ENCODE measurements around the gene SH2D2A.
A peak's percentile ranks its signal among the peaks of the same experiment; 100 is the strongest.

The SH2D2A gene

DNA sequence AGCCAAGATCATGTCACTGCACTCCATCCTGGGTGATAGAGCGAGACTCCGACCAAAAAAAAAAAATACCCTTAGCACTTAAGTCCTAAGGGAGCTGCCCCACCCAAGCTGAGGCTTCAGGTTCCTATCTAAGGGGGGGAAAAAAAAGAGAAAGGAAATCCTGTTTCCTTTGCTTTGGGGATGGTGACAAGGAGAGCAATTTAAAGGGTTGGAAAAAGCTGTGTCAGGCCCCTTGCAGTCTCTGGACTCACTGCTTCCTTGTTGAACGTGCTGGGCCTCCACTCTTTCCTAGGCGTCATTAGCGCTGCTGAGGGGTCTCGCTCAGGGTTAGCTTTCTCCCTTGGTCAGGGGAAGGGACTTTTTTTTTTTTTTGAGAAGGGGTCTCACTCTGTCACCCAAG lies 31.2 kb downstream of the SH2D2A start:
- TF ChIP-seq JUND (IDR thresholded peaks at IDR 0.05; ENCODE audit: low read depth), result no peak
- in situ Hi-C loops (cut with HindIII; ENCODE audit: low pct_unique_long_range_greater_than_20kb, low sequenced_read_pairs), result no loop called here
- DNase-seq (ENCODE audit: low read depth in 1 of 2, low spot score in 1 of 2), result no peak

GRCh38 chr1:156781585-156782186 lies 35.0 kb downstream of the SH2D2A start:
- no peak for TF ChIP-seq JUND (IDR thresholded peaks at IDR 0.05; ENCODE audit: low read depth)
- DNase-seq (ENCODE audit: low read depth in 1 of 2, low spot score in 1 of 2), result no peak
- in situ Hi-C loops (cut with HindIII; ENCODE audit: low pct_unique_long_range_greater_than_20kb, low sequenced_read_pairs), result no loop called here

- no peak for DNase-seq (ENCODE audit: low read depth in 1 of 2, low spot score in 1 of 2)
- in situ Hi-C loops (cut with HindIII; ENCODE audit: low pct_unique_long_range_greater_than_20kb, low sequenced_read_pairs), result no loop called here
- TF ChIP-seq JUND (IDR thresholded peaks at IDR 0.05; ENCODE audit: low read depth), result no peak
These were observed 39.1 kb downstream of the SH2D2A start for GRCh38 chr1:156777573-156777972.

- no peak for TF ChIP-seq JUND (IDR thresholded peaks at IDR 0.05; ENCODE audit: low read depth)
- no peak for DNase-seq (ENCODE audit: low read depth in 1 of 2, low spot score in 1 of 2)
- in situ Hi-C loops (cut with HindIII; ENCODE audit: low pct_unique_long_range_greater_than_20kb, low sequenced_read_pairs), result no loop called here
These were observed 39.7 kb downstream of the SH2D2A start for GRCh38 chr1:156776942-156777341.

DNA sequence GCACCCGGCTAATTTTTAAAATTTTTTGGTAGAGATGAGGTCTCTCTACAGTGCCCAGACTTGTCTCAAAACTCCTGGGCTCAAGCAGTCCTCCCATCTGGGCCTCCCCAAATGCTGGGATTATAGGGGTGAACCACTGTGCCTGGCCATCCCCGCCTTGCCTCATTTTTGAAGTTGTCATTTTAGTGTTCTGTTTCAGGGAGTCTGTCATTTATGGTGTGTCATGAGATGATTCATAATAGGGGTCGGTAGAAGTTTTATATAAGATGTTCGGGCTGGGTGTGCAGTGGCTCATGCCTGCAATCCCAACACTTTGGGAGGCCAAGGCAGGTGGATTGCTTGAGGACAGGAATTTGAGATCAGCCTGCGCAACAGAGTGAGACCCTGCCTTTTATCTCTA lies 40.8 kb downstream of the SH2D2A start:
- in situ Hi-C loops (cut with HindIII; ENCODE audit: low pct_unique_long_range_greater_than_20kb, low sequenced_read_pairs), result no loop called here
- no peak for TF ChIP-seq JUND (IDR thresholded peaks at IDR 0.05; ENCODE audit: low read depth)
- no peak for DNase-seq (ENCODE audit: low read depth in 1 of 2, low spot score in 1 of 2)

- in situ Hi-C loops (cut with HindIII; ENCODE audit: low pct_unique_long_range_greater_than_20kb, low sequenced_read_pairs), result no loop called here
- no peak for TF ChIP-seq JUND (IDR thresholded peaks at IDR 0.05; ENCODE audit: low read depth)
- peak in 1 of 2 experiments; percentile 24 for DNase-seq (ENCODE audit: low read depth in 1 of 2, low spot score in 1 of 2)
These were observed 43.0 kb downstream of the SH2D2A start for GRCh38 chr1:156773607-156774006.

DNA sequence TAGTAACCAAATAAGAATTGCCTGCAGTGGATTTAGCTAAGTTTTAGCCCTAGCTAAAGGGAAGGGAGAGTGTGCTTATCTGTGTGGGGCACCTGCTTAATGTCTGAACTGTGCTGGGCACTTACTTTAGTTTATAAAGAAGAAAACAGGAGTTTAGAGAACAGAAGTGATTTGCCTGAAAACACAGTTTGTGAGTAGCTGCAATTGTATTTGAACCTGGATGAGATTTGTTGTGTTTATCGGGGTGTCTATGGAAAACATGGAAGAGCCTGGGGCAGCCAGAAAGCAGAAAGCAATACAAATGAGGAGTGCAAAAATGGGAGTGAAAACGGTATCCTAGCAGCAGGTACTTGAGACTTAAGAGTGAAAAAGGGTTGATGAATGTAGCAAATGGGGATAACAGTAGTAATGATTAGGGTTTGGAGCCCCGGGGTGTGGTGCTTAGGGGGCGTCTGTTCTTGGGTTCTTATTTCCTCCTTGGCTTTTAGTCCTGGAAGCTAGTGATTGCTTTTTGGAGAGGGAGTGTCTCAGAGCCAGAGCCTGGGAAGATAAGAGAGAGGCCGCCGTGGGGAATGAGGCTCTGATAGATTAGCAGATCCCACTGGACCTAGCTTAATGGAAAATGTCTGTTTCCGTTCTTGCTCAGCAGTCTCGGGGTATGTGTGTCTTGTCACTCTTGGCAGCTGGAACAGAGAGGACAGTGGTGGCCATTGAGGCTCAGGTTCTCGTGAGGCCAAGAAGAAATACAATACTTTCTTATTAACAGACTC lies 43.7 kb downstream of the SH2D2A start:
- DNase-seq (ENCODE audit: low read depth in 1 of 2, low spot score in 1 of 2), result no peak
- in situ Hi-C loops (cut with HindIII; ENCODE audit: low pct_unique_long_range_greater_than_20kb, low sequenced_read_pairs), result no loop called here
- TF ChIP-seq JUND (IDR thresholded peaks at IDR 0.05; ENCODE audit: low read depth), result no peak

- no peak for TF ChIP-seq JUND (IDR thresholded peaks at IDR 0.05; ENCODE audit: low read depth)
- in situ Hi-C loops (cut with HindIII; ENCODE audit: low pct_unique_long_range_greater_than_20kb, low sequenced_read_pairs), result no loop called here
- no peak for DNase-seq (ENCODE audit: low read depth in 1 of 2, low spot score in 1 of 2)
These were observed 44.4 kb downstream of the SH2D2A start for GRCh38 chr1:156772222-156772621.

GRCh38 chr1:156768610-156769295 lies 47.9 kb downstream of the SH2D2A start:
- no peak for DNase-seq (ENCODE audit: low read depth in 1 of 2, low spot score in 1 of 2)
- in situ Hi-C loops (cut with HindIII; ENCODE audit: low pct_unique_long_range_greater_than_20kb, low sequenced_read_pairs), result no loop called here
- TF ChIP-seq JUND (IDR thresholded peaks at IDR 0.05; ENCODE audit: low read depth), result no peak

GRCh38 chr1:156767879-156768604 lies 48.6 kb downstream of the SH2D2A start:
- in situ Hi-C loops (cut with HindIII; ENCODE audit: low pct_unique_long_range_greater_than_20kb, low sequenced_read_pairs), result no loop called here
- TF ChIP-seq JUND (IDR thresholded peaks at IDR 0.05; ENCODE audit: low read depth), result no peak
- peak in 1 of 2 experiments; percentile 29 for DNase-seq (ENCODE audit: low read depth in 1 of 2, low spot score in 1 of 2)

GRCh38 chr1:156767101-156767878 lies 49.4 kb downstream of the SH2D2A start, which contains the start of gene PRCC:
Gene PRCC, plus strand, starts transcription at chr1:156767535. Its CDS starts 237 bp downstream, at chr1:156767772.
- DNase-seq (ENCODE audit: low read depth in 1 of 2, low spot score in 1 of 2), result peak; percentile 76 to 100
- TF ChIP-seq JUND (IDR thresholded peaks at IDR 0.05; ENCODE audit: low read depth), result no peak
- in situ Hi-C loops (cut with HindIII; ENCODE audit: low pct_unique_long_range_greater_than_20kb, low sequenced_read_pairs), result no loop called here

All from T47D (cell line).